Measurements from ENCODE around the gene BCL7B. TPM values are rescaled to one million over a fixed set of nuclear protein-coding genes. Genes with fewer than 3 reads are reported as not detected.
A peak's percentile ranks its signal among the peaks of the same experiment; 100 is the strongest.

BCL7B gene
- polyA plus RNA-seq (2013, experiment 1 of 2), result 29.9 TPM
- polyA plus RNA-seq (2013, experiment 2 of 2), result 31.2 TPM

- peaks cover 8% of the 10 kb centered on the region for H3K27me3 ChIP-seq (ENCODE audit: insufficient read depth, low read length)
- H3K27ac ChIP-seq (ENCODE audit: low read depth, low read length), result peak within 1 kb of the TSS; percentile 100
- WGBS, result 5% methylated on average over 83 of the region's 83 CpGs
- no peaks in the 10 kb centered on the region for H3K9me3 ChIP-seq (ENCODE audit: insufficient read depth, low read depth, low read length)
- H3K36me3 ChIP-seq (ENCODE audit: insufficient read depth, low read length), result peaks cover 9% of the 10 kb centered on the region
- H3K9ac ChIP-seq (ENCODE audit: low read depth, low read length), result peak within 1 kb of the TSS; percentile 99
- peak within 1 kb of the TSS; percentile 75 for H3K4me3 ChIP-seq (ENCODE audit: low read length)
- no peaks in the 10 kb centered on the region for H3K4me1 ChIP-seq (ENCODE audit: insufficient read depth, low read length)
Measured at GRCh38 chr7:73557397-73558257, at the start of gene BCL7B. Gene BCL7B, minus strand, starts transcription at chr7:73557690. Its CDS starts 112 bp downstream, at chr7:73557578.

GRCh38 chr7:73605601-73606220 is 48.2 kb upstream of the BCL7B start:
- 75% methylated on average over 23 of the region's 23 CpGs for WGBS
- Histone ChIP-seq H3K4me1 (ENCODE audit: insufficient read depth, low read length) (no peaks in the 10 kb centered on the region), H3K36me3 (ENCODE audit: insufficient read depth, low read length) (no peaks in the 10 kb centered on the region), H3K27me3 (ENCODE audit: insufficient read depth, low read length) (no peaks in the 10 kb centered on the region; the same call in 1 of the 2 replicates), H3K9ac (ENCODE audit: low read depth, low read length) (no peak overlapping the region), H3K27ac (ENCODE audit: low read depth, low read length) (no peak overlapping the region), H3K4me3 (ENCODE audit: low read length) (no peak overlapping the region), H3K9me3 (ENCODE audit: insufficient read depth, low read depth, low read length) (no peaks in the 10 kb centered on the region)

- Histone ChIP-seq H3K4me1 (ENCODE audit: insufficient read depth, low read length) (no peaks in the 10 kb centered on the region), H3K27ac (ENCODE audit: low read depth, low read length) (no peak overlapping the region), H3K9ac (ENCODE audit: low read depth, low read length) (no peak overlapping the region), H3K27me3 (ENCODE audit: insufficient read depth, low read length) (peaks cover 2% of the 10 kb centered on the region; the same call in 1 of the 2 replicates), H3K36me3 (ENCODE audit: insufficient read depth, low read length) (no peaks in the 10 kb centered on the region), H3K9me3 (ENCODE audit: insufficient read depth, low read depth, low read length) (no peaks in the 10 kb centered on the region), H3K4me3 (ENCODE audit: low read length) (no peak overlapping the region)
- 81% methylated on average over 21 of the region's 22 CpGs for WGBS
Measured at GRCh38 chr7:73602721-73603651, 45.5 kb upstream of the BCL7B start.

- no peaks in the 10 kb centered on the region for H3K9me3 ChIP-seq (ENCODE audit: insufficient read depth, low read depth, low read length)
- no peaks in the 10 kb centered on the region for H3K4me1 ChIP-seq (ENCODE audit: insufficient read depth, low read length)
- H3K9ac ChIP-seq (ENCODE audit: low read depth, low read length), result no peak overlapping the region
- no peak overlapping the region for H3K4me3 ChIP-seq (ENCODE audit: low read length)
- H3K27me3 ChIP-seq (ENCODE audit: insufficient read depth, low read length), result 0 out of 2 replicates have a peak, but pooled peaks cover 2% of the 10 kb centered on the region
- 84% methylated on average over 7 of the region's 7 CpGs for WGBS
- no peaks in the 10 kb centered on the region for H3K36me3 ChIP-seq (ENCODE audit: insufficient read depth, low read length)
- no peak overlapping the region for H3K27ac ChIP-seq (ENCODE audit: low read depth, low read length)
Measured at GRCh38 chr7:73599916-73600315, 42.4 kb upstream of the BCL7B start.

GRCh38 chr7:73599151-73599882 is 41.8 kb upstream of the BCL7B start:
- Histone ChIP-seq H3K9me3 (ENCODE audit: insufficient read depth, low read depth, low read length) (no peaks in the 10 kb centered on the region), H3K9ac (ENCODE audit: low read depth, low read length) (no peak overlapping the region), H3K4me1 (ENCODE audit: insufficient read depth, low read length) (no peaks in the 10 kb centered on the region), H3K36me3 (ENCODE audit: insufficient read depth, low read length) (no peaks in the 10 kb centered on the region), H3K27me3 (ENCODE audit: insufficient read depth, low read length) (0 out of 2 replicates have a peak, but pooled peaks cover 2% of the 10 kb centered on the region), H3K4me3 (ENCODE audit: low read length) (no peak overlapping the region), H3K27ac (ENCODE audit: low read depth, low read length) (no peak overlapping the region)
- 86% methylated on average over 13 of the region's 13 CpGs for WGBS

GRCh38 chr7:73597978-73598782 is 40.7 kb upstream of the BCL7B start:
- Histone ChIP-seq H3K27me3 (ENCODE audit: insufficient read depth, low read length) (0 out of 2 replicates have a peak, but pooled peaks cover 2% of the 10 kb centered on the region), H3K9ac (ENCODE audit: low read depth, low read length) (no peak overlapping the region), H3K4me1 (ENCODE audit: insufficient read depth, low read length) (no peaks in the 10 kb centered on the region), H3K36me3 (ENCODE audit: insufficient read depth, low read length) (no peaks in the 10 kb centered on the region), H3K27ac (ENCODE audit: low read depth, low read length) (no peak overlapping the region), H3K9me3 (ENCODE audit: insufficient read depth, low read depth, low read length) (no peaks in the 10 kb centered on the region), H3K4me3 (ENCODE audit: low read length) (no peak overlapping the region)
- 85% methylated on average over 5 of the region's 5 CpGs for WGBS

GRCh38 chr7:73596191-73597065 is 38.9 kb upstream of the BCL7B start:
- Histone ChIP-seq H3K27me3 (ENCODE audit: insufficient read depth, low read length) (0 out of 2 replicates have a peak, but pooled peaks cover 2% of the 10 kb centered on the region), H3K27ac (ENCODE audit: low read depth, low read length) (no peak overlapping the region), H3K4me1 (ENCODE audit: insufficient read depth, low read length) (no peaks in the 10 kb centered on the region), H3K4me3 (ENCODE audit: low read length) (no peak overlapping the region), H3K9ac (ENCODE audit: low read depth, low read length) (no peak overlapping the region), H3K9me3 (ENCODE audit: insufficient read depth, low read depth, low read length) (no peaks in the 10 kb centered on the region), H3K36me3 (ENCODE audit: insufficient read depth, low read length) (no peaks in the 10 kb centered on the region)
- 75% methylated on average over 37 of the region's 37 CpGs for WGBS

- Histone ChIP-seq H3K27ac (ENCODE audit: low read depth, low read length) (no peak overlapping the region), H3K4me1 (ENCODE audit: insufficient read depth, low read length) (no peaks in the 10 kb centered on the region), H3K27me3 (ENCODE audit: insufficient read depth, low read length) (0 out of 2 replicates have a peak, but pooled peaks cover 2% of the 10 kb centered on the region), H3K36me3 (ENCODE audit: insufficient read depth, low read length) (no peaks in the 10 kb centered on the region), H3K9me3 (ENCODE audit: insufficient read depth, low read depth, low read length) (no peaks in the 10 kb centered on the region), H3K9ac (ENCODE audit: low read depth, low read length) (no peak overlapping the region), H3K4me3 (ENCODE audit: low read length) (no peak overlapping the region)
- 89% methylated on average over 9 of the region's 9 CpGs for WGBS
Measured at GRCh38 chr7:73595358-73595757, 37.9 kb upstream of the BCL7B start.

All from HUES64 (cell line).